ENCODE results near the gene G6PC1. TPM values are rescaled to one million over a fixed set of nuclear protein-coding genes. Genes with fewer than 3 reads are reported as not detected.

The G6PC1 gene
- total and polyA plus RNA-seq, 2 of the 13 experiments (the other 11 are each of a cell fraction or from before 2014, with no cell fraction given), result 1.7 to 37.9 TPM

DNA sequence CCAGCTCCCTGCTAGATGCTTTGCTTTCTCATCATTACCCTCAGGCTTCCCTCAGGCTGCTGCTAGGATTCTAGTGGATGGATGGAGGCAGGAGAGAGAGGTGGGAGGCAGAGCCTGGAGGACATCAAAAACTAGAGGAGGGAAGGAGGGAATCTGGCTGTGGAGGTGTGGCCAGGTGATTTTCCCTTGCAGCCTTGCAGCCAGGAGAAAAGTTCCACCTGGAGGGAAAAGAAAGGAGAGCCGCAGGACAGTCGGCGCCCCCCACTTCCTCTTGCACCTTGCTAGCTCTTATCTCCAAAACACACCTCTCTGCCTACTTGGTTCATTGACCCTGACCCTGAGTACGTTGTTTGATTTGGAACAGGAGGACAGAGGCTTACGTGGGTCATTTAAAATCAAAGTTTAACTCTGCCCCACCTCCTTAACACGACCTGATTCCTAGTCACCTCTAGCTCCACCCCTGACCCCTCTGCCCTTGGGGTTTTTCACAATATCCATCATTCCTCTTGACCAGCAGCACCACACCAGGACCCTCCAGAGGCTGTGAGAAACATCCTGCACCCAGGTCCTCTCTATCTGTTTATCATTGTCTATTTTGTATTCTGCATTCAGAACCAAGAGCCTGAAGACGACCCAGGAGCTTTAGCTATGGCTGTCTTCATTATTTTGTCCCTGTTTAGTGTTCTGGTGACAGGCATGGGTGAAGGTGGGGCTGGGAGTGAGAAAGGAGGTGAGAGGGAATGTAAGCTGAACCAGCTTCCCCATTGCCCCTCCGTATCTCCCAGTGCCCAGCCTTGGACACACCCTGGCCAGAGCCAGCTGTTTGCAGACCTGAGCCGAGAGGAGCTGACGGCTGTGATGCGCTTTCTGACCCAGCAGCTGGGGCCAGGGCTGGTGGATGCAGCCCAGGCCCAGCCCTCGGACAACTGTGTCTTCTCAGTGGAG is 33.7 kb upstream of the G6PC1 start (continued):
- TF ChIP-seq NFAT5 (CRISPR knock-in tag; IDR thresholded peaks at IDR 0.05) (0 out of 2 replicates have a peak, but pooled peaks have one; percentile 10), FOXK1 (CRISPR knock-in tag; IDR thresholded peaks at IDR 0.05; ENCODE audit: borderline replicate concordance, low read depth) (peak; percentile 63; the same call in 1 of the 2 replicates), ZNF543 (CRISPR knock-in tag; IDR thresholded peaks at IDR 0.05) (peak; percentile 83), FOXA1 (IDR thresholded peaks at IDR 0.05) (no peak), FOXA1 (CRISPR knock-in tag; IDR thresholded peaks at IDR 0.05) (peak; percentile 40; the same call in 1 of the 2 replicates), ELF3 (CRISPR knock-in tag; IDR thresholded peaks at IDR 0.05) (peak; percentile 85), TGIF2 (CRISPR knock-in tag; IDR thresholded peaks at IDR 0.05) (no peak), ZMYM3 (CRISPR knock-in tag; IDR thresholded peaks at IDR 0.05) (peak; percentile 69), BRD4 (CRISPR knock-in tag; IDR thresholded peaks at IDR 0.05) (0 out of 2 replicates have a peak, but pooled peaks have one; percentile 14), XBP1 (CRISPR knock-in tag; IDR thresholded peaks at IDR 0.05) (no peak), SP1 (IDR thresholded peaks at IDR 0.05) (no peak), SP1 (CRISPR knock-in tag; IDR thresholded peaks at IDR 0.05) (no peak), ZBTB44 (CRISPR knock-in tag; IDR thresholded peaks at IDR 0.05) (no peak), CBFB (CRISPR knock-in tag; IDR thresholded peaks at IDR 0.05) (no peak), ZNF432 (CRISPR knock-in tag; IDR thresholded peaks at IDR 0.05; ENCODE audit: borderline replicate concordance) (no peak), ZNF224 (CRISPR knock-in tag; IDR thresholded peaks at IDR 0.05) (no peak)

Measured in HepG2 (cell line).